ENCODE results near the gene PNPLA5. TPM values are rescaled to one million over a fixed set of nuclear protein-coding genes. Genes with fewer than 3 reads are reported as not detected.

Gene PNPLA5
- polyA plus RNA-seq, 3 donors, result not detected

GRCh38 chr22:43831561-43832392 lies 60.0 kb downstream of the PNPLA5 start:
- no peak overlapping the region for H3K27ac Mint-ChIP-seq
- H3K36me3 Mint-ChIP-seq, result no peaks in the 10 kb centered on the region
- Histone ChIP-seq H4K20me1 (ENCODE audit: insufficient read depth, low read length) (no peaks in the 10 kb centered on the region), H3K9ac (ENCODE audit: insufficient read depth, low read length, poor library complexity, severe bottlenecking) (no peak overlapping the region), H3K4me2 (replicated peaks; ENCODE audit: extremely low read depth, low read length, poor library complexity, severe bottlenecking) (no peak overlapping the region), H3K36me3 (replicated peaks in 1 of 2; ENCODE audit: control insufficient read depth in 1 of 2, insufficient read depth in 2 of 2, low read length in 2 of 2) (no peaks in the 10 kb centered on the region), H3K4me1 (ENCODE audit: control insufficient read depth in 1 of 2, insufficient read depth in 2 of 2, low read length in 2 of 2) (no peaks in the 10 kb centered on the region), H3K27me3 (ENCODE audit: control insufficient read depth in 2 of 2, insufficient read depth in 2 of 2, low read length in 2 of 2) (no peaks in the 10 kb centered on the region), H2AFZ (ENCODE audit: insufficient read depth, low read depth, low read length, poor library complexity, severe bottlenecking) (no peak overlapping the region), H3K27ac (ENCODE audit: low read depth in 1 of 2, low read length in 2 of 2) (no peak overlapping the region), H3K4me3 (replicated peaks in 1 of 3; ENCODE audit: low read depth in 2 of 3, low read length in 3 of 3) (no peak overlapping the region), H3K9me3 (replicated peaks in 1 of 2; ENCODE audit: control insufficient read depth in 1 of 2, insufficient read depth in 1 of 2, low read length in 2 of 2) (no peaks in the 10 kb centered on the region), H3K79me2 (ENCODE audit: insufficient read depth, low read length) (no peaks in the 10 kb centered on the region)
- TF ChIP-seq CTCF (IDR thresholded peaks at IDR 0.05), result no peak
- peaks cover 4 to 20% (median 6%) of the 10 kb centered on the region in 3 donors for H3K27me3 Mint-ChIP-seq (ENCODE audit: low read depth in 3 of 3)
- no peak for DNase-seq
- 96% methylated on average over 24 of the region's 33 CpGs for WGBS (ENCODE audit: insufficient coverage)
- peaks cover 0 to 2% (median 0%) of the 10 kb centered on the region in 7 donors for H3K9me3 Mint-ChIP-seq
- H3K4me3 Mint-ChIP-seq, result no peak overlapping the region
- H3K4me1 Mint-ChIP-seq, result no peaks in the 10 kb centered on the region
- intact Hi-C loops (cut with micrococcal nuclease), result no loop called here

GRCh38 chr22:43830931-43831560 lies 60.8 kb downstream of the PNPLA5 start:
- H3K27me3 ChIP-seq (ENCODE audit: control insufficient read depth in 2 of 2, insufficient read depth in 2 of 2, low read length in 2 of 2), result no peaks in the 10 kb centered on the region
- H4K20me1 ChIP-seq (ENCODE audit: insufficient read depth, low read length), result no peaks in the 10 kb centered on the region
- no peak for TF ChIP-seq CTCF (IDR thresholded peaks at IDR 0.05)
- Mint-ChIP-seq H3K36me3 (no peaks in the 10 kb centered on the region), H3K4me1 (no peaks in the 10 kb centered on the region), H3K27ac (no peak overlapping the region), H3K27me3 (ENCODE audit: low read depth in 3 of 3) (peaks cover 4 to 20% (median 8%) of the 10 kb centered on the region in 3 donors), H3K9me3 (peaks cover 0 to 2% (median 0%) of the 10 kb centered on the region in 7 donors), H3K4me3 (no peak overlapping the region)
- intact Hi-C loops (cut with micrococcal nuclease), result no loop called here
- H3K4me3 ChIP-seq (replicated peaks in 1 of 3; ENCODE audit: low read depth in 2 of 3, low read length in 3 of 3), result no peak overlapping the region
- no peak overlapping the region for H2AFZ ChIP-seq (ENCODE audit: insufficient read depth, low read depth, low read length, poor library complexity, severe bottlenecking)
- H3K27ac ChIP-seq (ENCODE audit: low read depth in 1 of 2, low read length in 2 of 2), result no peak overlapping the region
- no peaks in the 10 kb centered on the region for H3K9me3 ChIP-seq (replicated peaks in 1 of 2; ENCODE audit: control insufficient read depth in 1 of 2, insufficient read depth in 1 of 2, low read length in 2 of 2)
- H3K9ac ChIP-seq (ENCODE audit: insufficient read depth, low read length, poor library complexity, severe bottlenecking), result no peak overlapping the region
- no peaks in the 10 kb centered on the region for H3K36me3 ChIP-seq (replicated peaks in 1 of 2; ENCODE audit: control insufficient read depth in 1 of 2, insufficient read depth in 2 of 2, low read length in 2 of 2)
- H3K4me2 ChIP-seq (replicated peaks; ENCODE audit: extremely low read depth, low read length, poor library complexity, severe bottlenecking), result no peak overlapping the region
- H3K4me1 ChIP-seq (ENCODE audit: control insufficient read depth in 1 of 2, insufficient read depth in 2 of 2, low read length in 2 of 2), result no peaks in the 10 kb centered on the region
- no peaks in the 10 kb centered on the region for H3K79me2 ChIP-seq (ENCODE audit: insufficient read depth, low read length)
- DNase-seq, result no peak
- WGBS (ENCODE audit: insufficient coverage), result 94% methylated on average over 11 of the region's 12 CpGs

All from CD14-positive monocyte (primary cell).